HG03342 (cell line): ENCODE data around the gene CCDC88C.

Experiments used
- ATAC-seq: cut with Tn5 transposase; IDR thresholded peaks from one replicate; pipeline ENCODE4 v1.9.1; 2021; ENCODE audit warnings: mild to moderate bottlenecking, moderate library complexity; ENCODE audit not compliant: unreplicated experiment

CCDC88C gene

DNA sequence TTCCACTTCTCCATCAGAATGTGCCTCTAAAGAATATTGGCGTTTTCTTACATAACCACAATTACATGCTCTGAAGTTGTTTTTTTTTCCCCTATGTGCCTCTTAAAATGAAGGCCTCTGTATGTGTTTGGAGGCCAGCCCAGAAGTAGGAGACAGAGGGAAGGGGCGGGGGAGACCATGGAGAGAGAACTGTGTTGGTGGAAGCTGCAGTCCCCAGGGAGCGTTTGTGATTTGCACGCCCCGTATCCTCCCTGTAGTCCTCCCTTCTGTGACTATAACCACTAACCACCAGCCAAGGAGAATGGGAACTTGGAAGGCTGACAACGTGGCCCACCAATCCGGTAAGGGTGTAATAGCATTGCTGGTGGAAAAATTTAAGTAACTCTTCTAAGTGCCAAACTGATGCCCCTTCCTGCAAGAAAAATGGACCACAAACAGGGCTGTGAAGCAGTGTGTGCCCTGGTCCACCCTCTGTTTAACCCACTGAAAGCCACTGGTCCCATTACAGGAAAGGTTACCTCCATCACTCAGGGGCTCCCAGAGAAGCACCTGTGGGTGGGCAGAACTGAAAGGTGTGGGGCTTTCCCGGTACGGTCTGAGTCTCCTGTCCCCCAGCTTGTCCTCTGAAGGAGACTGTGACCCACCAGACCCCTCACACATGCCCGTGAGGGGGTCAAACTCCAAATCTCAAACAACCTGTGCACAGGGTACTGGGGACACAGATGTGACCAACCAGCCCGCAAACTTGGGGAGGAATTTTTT is 36.8 kb downstream of the CCDC88C start:
- no peak for ATAC-seq

DNA sequence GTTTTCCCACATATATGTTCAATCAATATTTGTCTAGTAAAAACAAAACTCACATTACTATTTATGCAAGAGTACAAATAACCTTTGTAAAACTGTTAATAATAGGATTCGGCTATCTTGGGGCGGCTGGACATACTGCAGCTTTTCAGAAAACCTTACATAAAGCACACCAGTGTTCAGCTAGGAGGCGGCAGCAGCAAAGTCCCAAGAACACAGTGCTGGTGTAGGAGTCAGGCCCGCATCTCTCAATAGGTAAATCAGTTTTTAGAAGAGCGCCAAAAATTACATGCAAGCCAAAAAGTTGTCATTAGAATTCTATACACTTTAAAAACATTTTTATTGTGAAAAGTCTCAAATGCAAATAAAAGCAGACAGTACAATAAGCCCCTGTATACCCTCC is 37.5 kb downstream of the CCDC88C start:
- no peak for ATAC-seq

DNA sequence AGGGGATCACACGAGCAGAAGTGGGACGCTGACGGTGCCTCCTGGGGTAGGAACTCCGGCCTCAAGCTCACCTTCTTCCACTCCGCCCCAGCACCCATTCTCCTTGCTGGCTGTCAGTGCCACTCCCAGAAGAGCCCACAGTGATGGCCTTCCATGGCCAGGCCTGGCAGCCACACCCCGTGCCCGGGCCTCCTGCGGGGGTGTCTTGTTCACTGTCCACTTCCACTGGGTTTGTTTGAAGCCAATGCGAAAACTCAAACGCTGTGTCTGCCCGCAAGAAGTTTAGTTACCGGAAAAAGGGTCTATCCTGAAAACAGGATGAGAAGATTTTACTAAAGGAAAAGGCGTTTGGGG is 38.1 kb downstream of the CCDC88C start:
- ATAC-seq: no peak

DNA sequence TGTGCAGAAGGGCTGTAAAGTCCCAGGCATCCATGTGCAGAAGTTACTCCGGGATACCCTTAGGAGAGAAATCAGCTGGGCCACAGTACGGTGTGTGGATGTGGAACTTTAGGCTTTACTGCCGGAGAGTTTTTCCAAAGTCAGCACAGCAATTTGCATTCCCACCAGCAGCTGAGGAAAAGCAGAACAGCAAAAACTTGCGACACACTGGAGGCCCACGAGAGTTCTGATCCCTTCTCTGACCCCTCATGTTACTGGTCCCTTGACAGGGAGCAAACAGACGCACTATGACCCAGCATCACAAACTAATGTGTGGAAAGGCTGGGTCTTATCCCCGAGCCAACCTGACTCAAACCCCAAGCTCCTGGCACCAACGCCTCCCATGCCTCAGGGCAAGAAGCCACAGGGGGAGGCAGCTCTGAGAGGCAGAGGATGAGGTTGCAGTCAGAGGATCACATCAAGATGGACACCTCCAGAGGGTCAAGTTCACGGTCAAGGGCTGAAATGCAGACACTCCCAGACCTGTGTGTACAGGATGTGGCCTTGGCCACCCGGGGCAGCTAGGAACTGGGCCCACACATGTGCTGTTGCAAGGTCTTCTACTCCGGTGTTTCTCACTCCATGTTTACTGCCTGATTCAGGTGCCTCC is 38.6 kb downstream of the CCDC88C start:
- ATAC-seq: no peak

DNA sequence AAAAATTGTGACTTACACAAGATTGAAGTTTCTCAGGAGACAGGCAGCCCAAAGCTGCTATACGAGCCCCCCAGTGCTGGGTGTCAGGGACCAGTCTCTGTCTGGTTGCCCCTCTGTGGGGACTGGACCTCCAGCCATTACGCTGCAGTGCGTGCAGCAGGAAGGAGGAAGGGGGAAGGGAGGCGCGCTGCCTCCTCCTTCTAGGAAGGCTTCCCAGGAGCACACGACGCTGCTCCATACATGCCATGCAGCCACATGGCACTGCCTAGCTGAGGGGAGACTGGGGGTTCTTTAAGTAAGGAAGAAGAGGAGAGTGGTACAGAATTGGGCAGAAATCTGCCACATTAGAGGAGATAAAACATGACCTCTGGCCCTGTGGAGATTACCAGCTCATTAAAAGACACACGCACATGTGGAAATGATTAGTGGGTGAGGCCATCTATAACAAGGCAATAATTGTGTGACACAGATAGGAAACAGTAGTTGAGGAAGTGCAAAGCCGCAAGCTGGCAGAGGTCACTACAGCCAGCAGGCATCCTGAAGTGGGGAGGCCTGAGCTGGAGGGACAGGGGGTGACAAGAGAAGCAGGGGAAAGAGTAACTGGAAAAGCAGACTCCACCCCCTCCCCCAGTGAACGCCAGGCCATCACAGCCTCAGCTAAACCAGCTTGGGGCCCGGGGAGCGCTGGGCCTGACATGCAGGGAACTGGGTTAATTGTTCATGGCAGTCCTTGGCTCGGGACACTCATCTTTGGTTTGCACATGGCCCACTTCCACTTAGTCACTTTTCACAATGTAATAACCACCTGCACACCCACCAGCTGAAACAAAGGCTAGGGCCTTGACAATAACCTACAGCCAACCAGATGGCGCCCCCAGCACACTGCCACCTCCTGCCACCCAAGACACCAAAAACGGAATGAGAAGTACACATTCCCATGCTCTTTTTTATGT is 39.6 kb downstream of the CCDC88C start:
- ATAC-seq: no peak

DNA sequence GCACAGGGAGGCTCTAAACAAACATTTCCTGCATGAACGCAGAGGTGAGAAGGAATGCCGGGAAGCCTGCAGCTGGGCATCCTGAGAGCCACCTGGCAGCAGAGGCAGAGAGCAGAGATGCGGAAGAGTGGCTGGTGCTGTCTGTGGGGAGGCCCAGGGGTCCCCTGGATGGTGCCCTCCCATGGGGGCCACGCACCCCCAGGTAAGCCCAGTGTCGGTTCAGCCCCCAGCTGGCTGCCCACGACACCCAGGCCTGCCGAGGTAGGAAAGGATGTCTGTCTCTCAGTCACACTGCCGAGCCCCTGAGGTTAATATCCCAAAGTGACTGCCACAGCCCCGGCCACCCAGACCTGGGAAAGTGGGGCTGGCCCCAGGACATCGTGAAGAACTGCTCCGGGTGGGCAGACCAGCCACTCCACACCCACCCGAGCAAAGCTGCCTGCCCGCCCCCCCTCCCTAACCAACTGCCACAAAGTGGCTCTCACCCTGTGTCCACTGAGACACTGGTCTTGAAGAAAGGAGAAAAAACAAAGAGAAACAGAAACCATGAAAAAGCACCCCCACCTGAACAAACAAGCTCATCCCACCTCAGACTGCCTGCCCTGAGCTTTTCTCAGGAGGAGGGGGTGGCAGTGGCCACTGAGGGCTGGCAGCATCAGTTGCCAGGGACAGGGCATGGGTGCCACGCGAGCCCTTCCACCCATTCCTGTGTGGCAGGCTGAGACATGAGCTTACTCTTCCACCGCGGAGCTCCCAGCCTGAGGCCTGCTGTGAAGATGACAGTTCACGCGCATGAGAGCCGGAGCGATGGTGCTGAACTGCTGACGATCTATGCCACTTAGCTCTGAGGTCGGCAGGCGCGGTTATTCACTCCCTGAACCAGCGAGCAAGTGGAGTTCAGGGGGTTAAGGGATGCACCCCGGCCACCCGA is 40.8 kb downstream of the CCDC88C start:
- ATAC-seq: no peak

DNA sequence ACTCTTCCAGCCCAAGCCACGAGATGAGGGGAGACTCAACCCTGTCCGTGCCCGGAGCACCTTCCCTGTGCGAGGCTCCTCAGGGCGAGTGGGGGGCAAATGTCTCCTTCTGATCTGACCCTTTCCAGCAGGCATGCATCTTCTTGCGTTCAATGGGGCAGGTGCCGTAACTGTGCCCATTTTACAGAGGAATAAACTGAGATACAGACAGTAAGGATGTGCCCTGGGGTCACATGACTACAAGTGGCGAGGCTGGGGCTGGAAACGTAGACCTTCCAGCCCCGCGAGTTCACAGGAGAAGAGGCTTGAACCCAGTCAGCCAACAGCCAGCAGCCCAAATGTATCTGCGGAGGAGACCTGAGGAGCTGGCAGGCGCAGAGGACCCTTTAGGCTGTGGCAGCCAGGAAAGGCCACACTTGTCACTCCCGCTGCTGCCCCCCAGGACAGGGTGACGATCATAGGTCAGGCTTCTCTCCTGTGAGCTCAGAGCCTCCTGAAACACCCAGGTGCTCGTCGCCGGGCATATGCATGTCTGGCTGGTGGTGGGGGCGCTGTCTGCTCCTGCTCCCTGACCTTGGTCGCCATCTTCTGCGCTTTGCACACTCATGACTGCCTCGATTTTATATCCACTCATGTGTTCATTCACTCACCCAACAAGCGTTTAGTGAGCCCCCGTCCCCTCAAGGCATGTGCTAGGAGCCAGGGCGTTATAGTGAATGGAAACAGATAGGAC is 41.7 kb downstream of the CCDC88C start:
- no peak for ATAC-seq

DNA sequence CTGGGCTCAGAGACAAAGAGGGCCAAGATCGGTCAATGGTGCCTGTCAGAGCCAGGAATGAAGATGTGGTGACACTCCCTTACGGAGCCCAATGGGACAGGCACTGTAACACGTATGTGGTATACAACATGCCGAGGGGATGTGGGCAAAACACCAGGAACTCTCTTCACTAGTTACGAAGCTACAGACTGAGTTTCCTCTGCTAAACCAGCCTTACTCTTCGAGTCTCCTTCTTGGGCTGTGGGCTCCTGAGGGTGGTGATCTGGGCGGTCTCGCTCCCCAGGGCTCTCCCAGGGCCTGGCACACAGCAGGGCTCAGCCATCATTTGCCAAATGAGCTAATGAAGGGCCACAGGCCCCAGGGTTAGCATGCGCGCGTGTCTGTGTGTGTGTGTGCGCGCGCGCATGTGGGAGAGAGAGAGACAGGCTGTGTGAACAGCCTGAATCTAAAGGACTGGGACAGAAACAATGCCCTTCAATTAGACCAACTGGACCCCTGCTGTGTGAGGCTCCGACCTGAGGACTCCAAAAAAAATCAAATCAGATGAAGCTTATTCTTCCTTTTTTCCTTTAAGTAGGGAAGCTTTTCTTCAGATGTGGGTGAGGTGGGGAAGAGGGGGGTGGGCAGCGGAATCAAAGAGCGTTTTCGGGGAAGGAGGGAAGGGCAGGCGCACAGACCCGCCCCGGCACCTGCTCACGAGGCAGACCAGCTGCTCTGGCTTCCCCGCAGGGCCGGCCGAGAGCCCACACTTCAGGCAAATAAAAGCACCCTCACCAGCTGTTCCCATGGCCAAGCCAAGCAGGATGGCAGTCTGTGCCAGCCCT is 42.5 kb downstream of the CCDC88C start:
- ATAC-seq: no peak

DNA sequence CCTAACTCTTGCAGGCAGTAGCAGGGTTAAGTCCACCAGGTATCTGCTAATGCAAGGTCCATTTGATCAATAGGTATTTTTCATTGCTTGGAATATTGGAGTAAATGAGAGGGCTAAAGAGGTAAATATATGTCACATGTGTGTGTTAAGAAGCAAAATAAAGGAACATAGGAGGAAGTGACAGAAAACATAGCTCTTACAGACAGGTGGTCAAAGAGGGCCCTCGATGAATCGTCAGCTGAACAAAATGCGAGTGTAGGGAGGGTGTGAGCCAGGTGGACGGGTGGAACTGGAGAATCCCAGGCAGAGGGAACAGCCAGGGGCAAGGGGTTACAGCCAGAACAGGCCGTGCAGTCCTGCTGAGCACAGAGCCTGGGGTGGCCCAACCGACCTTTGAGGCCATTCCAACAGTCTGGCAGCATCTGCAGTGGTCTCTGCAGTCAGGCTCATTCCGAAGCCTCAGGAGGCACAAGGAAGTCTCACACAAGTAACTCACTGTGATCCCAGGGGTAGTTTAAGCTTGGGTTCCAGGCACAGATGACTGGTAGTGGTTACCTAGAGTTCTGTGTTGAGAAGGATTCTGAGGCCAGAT is 43.2 kb downstream of the CCDC88C start:
- no peak for ATAC-seq

DNA sequence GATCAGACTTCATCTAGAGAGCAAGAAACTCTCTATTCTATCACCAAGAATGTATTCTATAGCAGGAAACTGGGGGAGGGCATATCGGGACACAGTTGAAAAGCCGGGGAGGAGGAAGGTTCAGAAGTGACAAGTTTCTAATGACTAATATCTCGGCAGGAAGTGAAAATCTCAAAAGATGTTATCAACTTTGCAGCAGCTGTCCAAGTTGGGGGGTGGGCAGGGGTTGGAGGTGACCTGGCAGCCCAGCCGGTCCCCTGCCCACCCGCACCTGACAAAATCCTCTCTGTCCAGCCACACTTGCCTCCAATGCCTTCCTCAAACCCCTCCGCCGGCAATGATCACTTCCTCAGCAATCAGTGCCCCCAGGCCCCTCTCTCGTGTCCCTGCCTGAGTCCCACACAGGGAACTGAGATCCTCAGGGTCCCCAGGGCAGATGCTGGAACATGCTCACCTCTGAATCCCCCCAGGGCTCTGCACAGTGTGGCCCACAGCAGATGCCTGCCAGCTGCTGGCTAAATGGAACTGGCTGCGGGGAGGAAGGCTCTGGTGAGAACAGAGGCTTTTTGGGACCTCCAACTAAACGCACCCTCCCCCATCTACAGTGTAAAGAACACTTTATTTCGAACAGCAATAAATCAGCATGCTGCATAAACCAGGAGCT is 43.9 kb downstream of the CCDC88C start:
- ATAC-seq: peak; percentile 57

DNA sequence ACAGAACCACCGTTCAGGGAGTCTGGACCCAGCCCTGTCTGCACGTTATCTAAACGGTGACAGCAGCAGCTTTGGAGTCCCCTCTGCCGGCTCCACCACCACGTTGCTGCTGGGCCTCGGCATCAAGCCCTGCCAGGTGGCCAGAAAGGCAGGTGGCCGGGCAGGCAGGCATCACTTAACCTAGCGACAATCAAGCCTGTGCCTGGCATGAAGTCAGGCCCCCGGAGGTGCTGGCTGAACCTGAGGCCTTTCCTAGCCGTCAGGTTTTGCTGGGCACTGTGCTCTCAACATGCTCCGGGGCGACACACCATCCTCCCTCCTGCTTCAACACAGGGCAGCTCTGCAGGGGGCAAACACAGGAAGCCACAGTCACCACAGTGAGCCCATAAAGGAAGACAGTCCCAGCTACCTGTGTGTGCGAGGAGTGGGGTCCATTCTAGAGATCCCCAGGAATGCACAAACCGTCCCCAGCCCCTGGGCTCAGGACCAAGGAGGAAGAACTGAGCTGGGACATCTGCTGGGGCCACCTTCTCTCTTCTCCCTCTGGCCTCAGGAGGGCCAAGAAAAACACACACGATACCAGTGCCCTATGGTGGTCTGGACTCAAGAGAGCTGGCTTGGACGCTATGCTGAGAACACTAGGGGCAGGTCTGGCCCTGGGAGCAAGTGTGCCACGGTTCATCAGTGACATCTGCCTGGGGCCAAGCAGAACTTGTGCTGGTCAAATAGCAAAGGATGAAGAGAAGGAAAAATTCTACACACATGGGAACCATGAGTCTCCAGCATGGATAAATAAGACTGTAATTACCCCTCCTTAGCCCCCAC is 44.7 kb downstream of the CCDC88C start:
- peak; percentile 16 for ATAC-seq

DNA sequence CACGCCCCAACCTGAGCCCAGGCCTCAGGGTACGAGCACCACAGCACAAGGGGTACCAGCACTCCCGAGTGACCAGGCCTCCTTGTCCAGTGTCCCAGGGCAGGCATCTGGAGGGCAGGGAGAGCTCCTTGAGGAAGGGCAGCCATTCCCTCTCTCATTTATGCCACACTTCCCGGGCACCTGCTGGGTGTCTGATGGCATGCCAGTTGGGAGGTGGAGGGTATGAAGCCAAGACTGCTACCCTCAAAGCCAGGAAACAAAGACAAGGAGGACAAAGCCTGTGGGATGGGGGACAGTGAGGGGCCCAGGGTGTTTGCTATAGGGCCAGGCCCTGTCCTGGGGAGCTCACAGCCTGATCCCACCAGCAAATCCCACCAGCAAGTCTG is 45.6 kb downstream of the CCDC88C start:
- ATAC-seq: no peak

DNA sequence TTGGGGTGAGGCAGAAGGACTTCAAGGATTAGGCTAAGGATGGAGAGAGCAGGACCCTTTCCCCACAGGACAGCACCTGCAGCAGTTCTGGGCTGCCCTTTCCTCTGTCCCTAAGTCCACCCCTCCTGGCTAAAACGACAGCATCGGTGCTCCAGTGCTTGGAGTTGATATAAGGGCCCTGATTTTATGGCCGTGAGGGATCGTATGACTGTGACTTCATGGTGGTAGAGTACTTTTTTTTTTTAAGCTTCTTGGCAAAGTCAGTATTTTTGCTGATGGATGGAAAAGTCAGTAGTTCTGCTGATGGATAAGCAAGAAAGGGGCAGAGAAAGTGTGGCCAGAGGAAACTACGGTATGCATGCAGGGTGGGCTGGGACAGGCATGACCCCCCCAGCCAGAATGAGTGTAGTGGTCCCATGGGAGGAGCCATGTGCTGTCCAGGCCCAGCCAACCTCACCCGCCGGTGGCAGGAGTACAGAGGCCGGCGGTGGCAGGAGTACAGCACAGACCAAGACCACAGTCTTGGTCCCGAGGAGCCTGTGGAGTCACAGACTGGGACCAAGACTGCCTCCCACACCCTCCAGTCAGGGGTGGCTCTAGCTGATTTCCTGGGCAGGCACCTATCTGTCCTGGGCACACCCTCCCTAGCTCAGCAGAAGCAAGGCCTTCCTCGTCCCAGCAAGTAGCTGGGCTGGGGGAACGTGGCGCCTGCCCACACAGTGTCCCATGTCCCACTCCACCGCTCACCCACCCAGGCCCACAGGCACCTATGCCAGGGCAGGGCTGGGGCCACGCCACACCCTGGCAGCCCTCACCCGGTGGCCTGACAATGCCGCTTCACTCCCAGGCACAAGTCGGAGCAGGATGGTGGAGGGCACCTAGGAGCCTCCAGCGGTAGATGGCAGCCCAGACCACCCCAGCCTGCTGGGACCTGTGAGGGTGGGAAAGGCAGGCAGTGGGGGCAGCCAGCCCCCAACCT is 46.3 kb downstream of the CCDC88C start:
- ATAC-seq: no peak

DNA sequence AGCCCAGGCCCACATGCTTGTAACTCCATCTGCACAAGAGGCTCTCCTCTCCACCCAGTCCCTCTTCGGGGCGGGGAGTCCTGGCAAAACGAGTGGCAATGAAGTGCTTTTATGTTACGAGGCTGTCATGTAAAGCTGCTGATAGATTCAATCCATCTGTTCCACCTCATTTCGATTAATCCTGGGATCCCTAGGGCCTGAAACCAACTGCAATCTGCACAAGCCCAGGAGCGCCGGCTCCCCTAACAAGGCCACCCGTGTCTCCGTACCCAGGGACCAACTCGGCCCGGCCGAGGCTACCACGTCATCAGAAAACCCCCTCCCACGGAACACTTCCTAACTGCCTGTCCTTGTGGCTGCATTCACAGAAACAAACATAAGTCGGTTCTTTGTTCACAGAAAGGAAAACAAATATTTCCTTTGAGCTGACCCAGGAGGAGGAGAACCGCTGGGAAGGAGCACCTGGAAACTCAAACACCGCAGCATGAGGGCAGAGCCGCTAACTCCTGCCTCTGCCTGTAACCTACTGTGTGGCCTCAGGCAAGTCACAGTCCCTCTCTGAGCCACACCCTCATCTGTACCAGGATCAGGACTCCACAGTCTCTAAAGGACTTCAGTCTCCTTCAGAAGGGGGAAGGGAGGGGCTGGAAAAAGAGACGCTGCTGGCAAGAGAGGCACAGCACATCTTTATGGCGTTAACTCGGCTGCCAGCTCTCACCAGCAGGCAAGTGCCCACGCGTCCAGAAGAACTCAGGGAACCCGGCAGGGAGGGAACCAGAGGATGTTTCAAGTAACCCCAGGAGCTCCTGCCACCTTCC is 47.8 kb downstream of the CCDC88C start:
- ATAC-seq: no peak

DNA sequence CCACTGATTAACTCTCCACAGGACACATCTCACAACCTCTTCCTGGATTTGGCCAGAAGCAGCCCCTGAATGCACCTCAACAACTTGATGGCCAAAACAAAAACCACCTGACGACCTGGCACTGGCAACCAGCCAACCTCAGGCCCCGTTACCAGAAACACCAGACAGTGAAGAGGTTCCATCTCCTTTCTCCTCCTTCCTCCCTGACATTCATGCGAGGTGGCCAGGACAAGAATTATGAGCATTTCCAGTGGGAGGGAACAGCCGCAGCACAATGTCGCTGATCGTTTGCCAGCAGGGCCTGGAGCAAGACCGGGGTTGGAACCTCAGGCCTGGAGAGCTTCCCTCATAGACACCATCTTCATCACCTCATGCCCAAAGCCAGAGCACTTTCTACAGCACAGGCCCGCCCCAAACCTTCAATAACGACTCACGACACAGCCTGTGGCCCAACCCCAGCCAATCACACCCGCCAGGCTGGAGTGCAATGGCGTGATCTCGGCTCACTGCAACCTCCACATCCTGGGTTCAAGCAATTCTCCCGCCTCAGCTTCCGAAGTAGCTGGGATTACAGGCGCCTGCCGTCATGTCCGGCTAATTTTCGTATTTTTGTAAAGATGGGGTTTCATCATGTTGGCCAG is 48.7 kb downstream of the CCDC88C start:
- no peak for ATAC-seq
